Heart left ventricle (tissue), 16 donors: ENCODE results near the gene MRPL18. TPM values are rescaled to one million over a fixed set of nuclear protein-coding genes. Genes with fewer than 3 reads are reported as not detected.

Source experiments
- ATAC-seq, 4 donors: fragments of 200-7000 bp; cut with Tn5 transposase; one replicate each; pipeline ENCODE4 v1.9.1; 2020 to 2022; ENCODE audit warnings: moderate library complexity in 4 of 4, mild to moderate bottlenecking in 3 of 4, moderate number of reproducible peaks in 1 of 4
- DNase-seq, 5 donors: peaks; one replicate each; pipeline ENCODE4 v3.0.0-alpha.2; 2020
- H3K27ac ChIP-seq, 12 donors: fragments of 200-600 bp; sonication (generic) in 4 of 12; one replicate each; pipeline versions ENCODE4 v1.5.0 to v1.8.0; 2016 to 2022; ENCODE audit warnings: mild to moderate bottlenecking in 2 of 12
- H3K27me3 ChIP-seq, 9 donors: fragments of 200-600 bp; sonication (generic) in 2 of 9; one replicate each; pipeline versions ENCODE4 v1.5.1 to v1.8.0; 2016 to 2022; ENCODE audit warnings: mild to moderate bottlenecking in 3 of 9
- H3K36me3 ChIP-seq, 9 donors: fragments of 200-600 bp; sonication (generic) in 2 of 9; one replicate each; pipeline versions ENCODE4 v1.5.0 to v1.8.0; 2018 to 2022; ENCODE audit warnings: mild to moderate bottlenecking in 2 of 9
- H3K4me1 ChIP-seq, 12 donors: fragments of 200-600 bp; sonication (generic) in 4 of 12; one replicate each; pipeline versions ENCODE4 v1.5.0 to v1.8.0; 2016 to 2022; ENCODE audit warnings: mild to moderate bottlenecking in 3 of 12
- H3K4me3 ChIP-seq, 12 donors: fragments of 200-600 bp; sonication (generic) in 4 of 12; one replicate each; pipeline versions ENCODE4 v1.5.0 to v1.8.0; 2017 to 2022; ENCODE audit warnings: mild to moderate bottlenecking in 9 of 12, moderate library complexity in 4 of 12
- H3K9me3 ChIP-seq, 12 donors: fragments of 200-600 bp; sonication (generic) in 4 of 12; one replicate each; pipeline versions ENCODE4 v1.5.0 to v1.8.0; 2016 to 2022; ENCODE audit warnings: mild to moderate bottlenecking in 1 of 12
- CTCF ChIP-seq, 12 donors: fragments of 200-600 bp; sonication (generic) in 4 of 12; IDR thresholded peaks; one replicate each; pipeline versions ENCODE4 v1.5.0 to v1.8.0; 2018 to 2022; ENCODE audit warnings: antibody characterized with exemption in 12 of 12, mild to moderate bottlenecking in 5 of 12
- POLR2A ChIP-seq, 2 donors: fragments of 450-650 bp; IDR thresholded peaks; one replicate each; pipeline ENCODE4 v1.6.1; 2017; ENCODE audit warnings: antibody characterized with exemption in 2 of 2, mild to moderate bottlenecking in 2 of 2, moderate library complexity in 2 of 2
- WGBS, 4 donors: extraction: QIAGEN DNeasy Blood & Tissue Kit in 2 of 4; methylation state at CpG; one replicate each; pipeline versions ENCODE4 v1.1.5 to v1.1.7; 2013 to 2018; 5-methylcytosine and 5-hydroxymethylcytosine counted together
- intact Hi-C, 10 donors: fragments of 100-400 bp; cut with DNase I; formaldehyde crosslinking; loops; one replicate each; pipeline versions ENCODE4 v1.11.1 to v1.14.2; 2022
- polyA plus RNA-seq, 2 donors: library from polyadenylated mRNA; stranded (reverse); fragments of 200-250 nt; gene quantifications; one replicate each; pipeline ENCODE4 v1.2.3, GENCODE V29; 2013
- total RNA-seq, 9 donors: library from RNA; depleted of rRNA in 2 of 9; stranded (reverse); fragments of >200 nt in 2 of 9; fragmentation: NEBNext Ultra II Directional in 3 of 9; extraction: Animal tissue kit (Norgen Biotek cat#: 25700) in 3 of 9; gene quantifications; one replicate each; pipeline versions ENCODE4 v1.1.0 to v1.2.4, GENCODE V29; 2016 to 2023
- donor health status: ischemic (EF 13 %, LVEDD 7.1; RV severe dilation, severe dysfunction).
- donor health status: healthy with polysubstance abuse.
- donor health status: DM: no; HTN: yes; CAD: no.
- donor health status: DM: no; HTN: no; CAD: no.
- donor health status: ischemic (EF 25% LVEDD 6.9; RV normal size, moderate dysfunction).
- donor health status: ischemic (EF 25% LVEDD 5.7; RV mildly dilated, moderate dysfunction).
- donor health status: healthy.
- donor health status: DM: yes; HTN: yes; CAD: no.
- donor health status: ischemic (EF 35%, LVEDD 5.7; RV mildly dilated, moderate dysfunction).
- donor health status: nonischemic (EF 11% LVEDD 7.7; RV severe dilation, severe dysfunction).
- donor health status: DM: yes; HTN: yes; CAD: no.
- donor health status: PGD.
- donor health status: ischemic (EF 29% LVEDD 5.4; RV normal size, mild dysfunction).
- donor health status: nonischemic (EF 23%, LVEDD 6.1; RV moderate dilation, normal function).

MRPL18 gene
- total and polyA plus RNA-seq, 11 donors, result 52.4 to 145 (median 61.8) TPM

GRCh38 chr6:159766906-159767305 lies 23.4 kb upstream of the MRPL18 start:
- Histone ChIP-seq H3K27ac (no peak overlapping the region), H3K4me1 (peaks cover 0 to 8% (median 5%) of the 10 kb centered on the region in 12 donors), H3K4me3 (no peak overlapping the region), H3K36me3 (peaks cover 0 to 64% (median 51%) of the 10 kb centered on the region in 9 donors), H3K27me3 (no peaks in the 10 kb centered on the region), H3K9me3 (no peaks in the 10 kb centered on the region)
- ATAC-seq (no peak), DNase-seq (no peak)
- intact Hi-C loops, result loop anchor here in 2 of 10 donors (10.0 kb wide), 1 partner anchor 72 kb away; the partner anchor contains the start of gene SOD2 (in 2 of the 2)
- TF ChIP-seq POLR2A (IDR thresholded peaks at IDR 0.05), result no peak

- Histone ChIP-seq H3K4me1 (no peaks in the 10 kb centered on the region), H3K9me3 (peaks cover 0 to 6% (median 0%) of the 10 kb centered on the region in 12 donors), H3K36me3 (peaks cover 0 to 68% (median 46%) of the 10 kb centered on the region in 9 donors), H3K27ac (no peak overlapping the region), H3K4me3 (no peak overlapping the region), H3K27me3 (no peaks in the 10 kb centered on the region)
- intact Hi-C loops, result loop anchor here in 2 of 10 donors (10.0 kb wide), 1 partner anchor 75 kb away; the partner anchor contains the start of gene SOD2 (in 2 of the 2)
- no peak for ATAC-seq
- TF ChIP-seq POLR2A (IDR thresholded peaks at IDR 0.05), result no peak
- TF ChIP-seq CTCF (IDR thresholded peaks at IDR 0.05), result no peak
- no peak for DNase-seq
These were observed 20.8 kb upstream of the MRPL18 start for GRCh38 chr6:159769470-159769869.

- peaks cover 0 to 6% (median 0%) of the 10 kb centered on the region in 12 donors for H3K9me3 ChIP-seq
- H3K4me3 ChIP-seq, result no peak overlapping the region
- H3K36me3 ChIP-seq, result peaks cover 0 to 74% (median 50%) of the 10 kb centered on the region in 9 donors
- WGBS, 4 donors, result 0 to 60% (median 26%) methylated on average over 1 of the region's 1 CpG
- DNase-seq (no peak), ATAC-seq (no peak)
- no peak overlapping the region for H3K27ac ChIP-seq
- TF ChIP-seq POLR2A (IDR thresholded peaks at IDR 0.05) (no peak), CTCF (IDR thresholded peaks at IDR 0.05) (no peak)
- intact Hi-C loops, result no loop called here
- no peaks in the 10 kb centered on the region for H3K4me1 ChIP-seq
- H3K27me3 ChIP-seq, result no peaks in the 10 kb centered on the region
These were observed 18.1 kb upstream of the MRPL18 start for GRCh38 chr6:159772196-159772595.

GRCh38 chr6:159777240-159777904 lies 12.9 kb upstream of the MRPL18 start:
- intact Hi-C loops, result no loop called here
- H3K4me3 ChIP-seq, result no peak overlapping the region
- peaks cover 0 to 92% (median 67%) of the 10 kb centered on the region in 9 donors for H3K36me3 ChIP-seq
- peaks cover 0 to 2% (median 0%) of the 10 kb centered on the region in 12 donors for H3K9me3 ChIP-seq
- DNase-seq (no peak), ATAC-seq (no peak)
- no peaks in the 10 kb centered on the region for H3K27me3 ChIP-seq
- H3K27ac ChIP-seq, result no peak overlapping the region
- 73 to 84% (median 81%) methylated on average over 7 of the region's 7 CpGs for WGBS, 4 donors
- no peak for TF ChIP-seq CTCF (IDR thresholded peaks at IDR 0.05)
- no peak for TF ChIP-seq POLR2A (IDR thresholded peaks at IDR 0.05)
- no peaks in the 10 kb centered on the region for H3K4me1 ChIP-seq
